Heart left ventricle (tissue), 16 donors: ENCODE measurements around the gene IGF2R. TPM values are rescaled to one million over a fixed set of nuclear protein-coding genes. Genes with fewer than 3 reads are reported as not detected.

Experiments used
- ATAC-seq, 4 donors: fragments of 200-7000 bp; cut with Tn5 transposase; one replicate each; pipeline ENCODE4 v1.9.1; 2020 to 2022; ENCODE audit warnings: moderate library complexity in 4 of 4, mild to moderate bottlenecking in 3 of 4, moderate number of reproducible peaks in 1 of 4
- DNase-seq, 5 donors: peaks; one replicate each; pipeline ENCODE4 v3.0.0-alpha.2; 2020
- H3K27ac ChIP-seq, 12 donors: fragments of 200-600 bp; sonication (generic) in 4 of 12; one replicate each; pipeline versions ENCODE4 v1.5.0 to v1.8.0; 2016 to 2022; ENCODE audit warnings: mild to moderate bottlenecking in 2 of 12
- H3K27me3 ChIP-seq, 9 donors: fragments of 200-600 bp; sonication (generic) in 2 of 9; one replicate each; pipeline versions ENCODE4 v1.5.1 to v1.8.0; 2016 to 2022; ENCODE audit warnings: mild to moderate bottlenecking in 3 of 9
- H3K36me3 ChIP-seq, 9 donors: fragments of 200-600 bp; sonication (generic) in 2 of 9; one replicate each; pipeline versions ENCODE4 v1.5.0 to v1.8.0; 2018 to 2022; ENCODE audit warnings: mild to moderate bottlenecking in 2 of 9
- H3K4me1 ChIP-seq, 12 donors: fragments of 200-600 bp; sonication (generic) in 4 of 12; one replicate each; pipeline versions ENCODE4 v1.5.0 to v1.8.0; 2016 to 2022; ENCODE audit warnings: mild to moderate bottlenecking in 3 of 12
- H3K4me3 ChIP-seq, 12 donors: fragments of 200-600 bp; sonication (generic) in 4 of 12; one replicate each; pipeline versions ENCODE4 v1.5.0 to v1.8.0; 2017 to 2022; ENCODE audit warnings: mild to moderate bottlenecking in 9 of 12, moderate library complexity in 4 of 12
- H3K9me3 ChIP-seq, 12 donors: fragments of 200-600 bp; sonication (generic) in 4 of 12; one replicate each; pipeline versions ENCODE4 v1.5.0 to v1.8.0; 2016 to 2022; ENCODE audit warnings: mild to moderate bottlenecking in 1 of 12
- CTCF ChIP-seq, 12 donors: fragments of 200-600 bp; sonication (generic) in 4 of 12; IDR thresholded peaks; one replicate each; pipeline versions ENCODE4 v1.5.0 to v1.8.0; 2018 to 2022; ENCODE audit warnings: antibody characterized with exemption in 12 of 12, mild to moderate bottlenecking in 5 of 12
- POLR2A ChIP-seq, 2 donors: fragments of 450-650 bp; IDR thresholded peaks; one replicate each; pipeline ENCODE4 v1.6.1; 2017; ENCODE audit warnings: antibody characterized with exemption in 2 of 2, mild to moderate bottlenecking in 2 of 2, moderate library complexity in 2 of 2
- WGBS, 4 donors: extraction: QIAGEN DNeasy Blood & Tissue Kit in 2 of 4; methylation state at CpG; one replicate each; pipeline versions ENCODE4 v1.1.5 to v1.1.7; 2013 to 2018; 5-methylcytosine and 5-hydroxymethylcytosine counted together
- intact Hi-C, 10 donors: fragments of 100-400 bp; cut with DNase I; formaldehyde crosslinking; loops; one replicate each; pipeline versions ENCODE4 v1.11.1 to v1.14.2; 2022
- polyA plus RNA-seq, 2 donors: library from polyadenylated mRNA; stranded (reverse); fragments of 200-250 nt; gene quantifications; one replicate each; pipeline ENCODE4 v1.2.3, GENCODE V29; 2013
- total RNA-seq, 9 donors: library from RNA; depleted of rRNA in 2 of 9; stranded (reverse); fragments of >200 nt in 2 of 9; fragmentation: NEBNext Ultra II Directional in 3 of 9; extraction: Animal tissue kit (Norgen Biotek cat#: 25700) in 3 of 9; gene quantifications; one replicate each; pipeline versions ENCODE4 v1.1.0 to v1.2.4, GENCODE V29; 2016 to 2023
- donor health status: ischemic (EF 13 %, LVEDD 7.1; RV severe dilation, severe dysfunction).
- donor health status: healthy with polysubstance abuse.
- donor health status: DM: no; HTN: yes; CAD: no.
- donor health status: DM: no; HTN: no; CAD: no.
- donor health status: ischemic (EF 25% LVEDD 6.9; RV normal size, moderate dysfunction).
- donor health status: ischemic (EF 25% LVEDD 5.7; RV mildly dilated, moderate dysfunction).
- donor health status: healthy.
- donor health status: DM: yes; HTN: yes; CAD: no.
- donor health status: ischemic (EF 35%, LVEDD 5.7; RV mildly dilated, moderate dysfunction).
- donor health status: nonischemic (EF 11% LVEDD 7.7; RV severe dilation, severe dysfunction).
- donor health status: DM: yes; HTN: yes; CAD: no.
- donor health status: PGD.
- donor health status: ischemic (EF 29% LVEDD 5.4; RV normal size, mild dysfunction).
- donor health status: nonischemic (EF 23%, LVEDD 6.1; RV moderate dilation, normal function).

Gene IGF2R
- total and polyA plus RNA-seq, 11 donors = 15.4 to 111 (median 68.5) TPM

GRCh38 chr6:160034036-160034930 is 65.4 kb downstream of the IGF2R start:
- intact Hi-C loops = loop anchor here in 3 of 10 donors (5.0 kb wide), 1 partner anchor 62 kb away; no protein-coding TSS in a partner anchor
- H3K36me3 ChIP-seq = peaks cover 0 to 98% (median 44%) of the 10 kb centered on the region in 9 donors
- peak overlapping the region in 2 of 12 donors; percentile 6 to 10 for H3K27ac ChIP-seq
- 80 to 86% (median 85%) methylated on average over 17 of the region's 17 CpGs for WGBS, 4 donors
- H3K4me3 ChIP-seq = no peak overlapping the region
- DNase-seq (peak in 2 of 5 donors; percentile 41 to 48), ATAC-seq (no peak)
- no peak for TF ChIP-seq CTCF (IDR thresholded peaks at IDR 0.05)
- no peak for TF ChIP-seq POLR2A (IDR thresholded peaks at IDR 0.05)
- H3K9me3 ChIP-seq = no peaks in the 10 kb centered on the region
- no peaks in the 10 kb centered on the region for H3K27me3 ChIP-seq
- H3K4me1 ChIP-seq = peaks cover 3 to 58% (median 22%) of the 10 kb centered on the region in 12 donors

- Histone ChIP-seq H3K36me3 (peaks cover 0 to 98% (median 48%) of the 10 kb centered on the region in 9 donors), H3K9me3 (no peaks in the 10 kb centered on the region), H3K4me3 (no peak overlapping the region), H3K27ac (peak overlapping the region in 6 of 12 donors; percentile 4 to 64 (median 18)), H3K27me3 (no peaks in the 10 kb centered on the region), H3K4me1 (peaks cover 0 to 49% (median 15%) of the 10 kb centered on the region in 12 donors)
- intact Hi-C loops = loop anchor here in 2 of 10 donors (5.0 kb wide), 1 partner anchor 63 kb away; no protein-coding TSS in a partner anchor
- DNase-seq (no peak), ATAC-seq (no peak)
- TF ChIP-seq POLR2A (IDR thresholded peaks at IDR 0.05) (no peak), CTCF (IDR thresholded peaks at IDR 0.05) (no peak)
- 89 to 94% (median 93%) methylated on average over 7 of the region's 7 CpGs for WGBS, 4 donors
These were observed 66.4 kb downstream of the IGF2R start for GRCh38 chr6:160035241-160035640.

GRCh38 chr6:160035693-160036330 is 66.9 kb downstream of the IGF2R start:
- 88 to 94% (median 93%) methylated on average over 12 of the region's 12 CpGs for WGBS, 4 donors
- no peaks in the 10 kb centered on the region for H3K9me3 ChIP-seq
- peaks cover 0 to 99% (median 54%) of the 10 kb centered on the region in 9 donors for H3K36me3 ChIP-seq
- peak overlapping the region in 11 of 12 donors; percentile 9 to 64 (median 44) for H3K27ac ChIP-seq
- H3K4me1 ChIP-seq = peaks cover 0 to 43% (median 9%) of the 10 kb centered on the region in 12 donors
- no peak for DNase-seq
- intact Hi-C loops = loop anchor here in 2 of 10 donors (5.0 kb wide), 1 partner anchor 64 kb away; no protein-coding TSS in a partner anchor
- H3K27me3 ChIP-seq = no peaks in the 10 kb centered on the region
- no peak for TF ChIP-seq POLR2A (IDR thresholded peaks at IDR 0.05)
- peak in 2 of 4 donors; percentile 10 to 21 for ATAC-seq
- H3K4me3 ChIP-seq = no peak overlapping the region

GRCh38 chr6:160036331-160036695 is 67.4 kb downstream of the IGF2R start:
- DNase-seq (no peak), ATAC-seq (peak in 2 of 4 donors; percentile 28 to 60)
- Histone ChIP-seq H3K27me3 (no peaks in the 10 kb centered on the region), H3K36me3 (peaks cover 0 to 99% (median 59%) of the 10 kb centered on the region in 9 donors), H3K9me3 (no peaks in the 10 kb centered on the region), H3K27ac (peak overlapping the region in 11 of 12 donors; percentile 9 to 64 (median 44)), H3K4me1 (peaks cover 0 to 39% (median 5%) of the 10 kb centered on the region in 12 donors), H3K4me3 (no peak overlapping the region)
- no peak for TF ChIP-seq POLR2A (IDR thresholded peaks at IDR 0.05)
- TF ChIP-seq CTCF (IDR thresholded peaks at IDR 0.05) = no peak
- 66 to 84% (median 74%) methylated on average over 6 of the region's 6 CpGs for WGBS, 4 donors
- intact Hi-C loops = loop anchor here in 2 of 10 donors (5.0 kb wide), 1 partner anchor 64 kb away; no protein-coding TSS in a partner anchor
